ENCODE measurements around the gene ALG1.
"Not testable (repeated sequence)": the region's sequence is repeated elsewhere in the genome, so short reads cannot be mapped to it uniquely, and the experiment has no call there.

DNA sequence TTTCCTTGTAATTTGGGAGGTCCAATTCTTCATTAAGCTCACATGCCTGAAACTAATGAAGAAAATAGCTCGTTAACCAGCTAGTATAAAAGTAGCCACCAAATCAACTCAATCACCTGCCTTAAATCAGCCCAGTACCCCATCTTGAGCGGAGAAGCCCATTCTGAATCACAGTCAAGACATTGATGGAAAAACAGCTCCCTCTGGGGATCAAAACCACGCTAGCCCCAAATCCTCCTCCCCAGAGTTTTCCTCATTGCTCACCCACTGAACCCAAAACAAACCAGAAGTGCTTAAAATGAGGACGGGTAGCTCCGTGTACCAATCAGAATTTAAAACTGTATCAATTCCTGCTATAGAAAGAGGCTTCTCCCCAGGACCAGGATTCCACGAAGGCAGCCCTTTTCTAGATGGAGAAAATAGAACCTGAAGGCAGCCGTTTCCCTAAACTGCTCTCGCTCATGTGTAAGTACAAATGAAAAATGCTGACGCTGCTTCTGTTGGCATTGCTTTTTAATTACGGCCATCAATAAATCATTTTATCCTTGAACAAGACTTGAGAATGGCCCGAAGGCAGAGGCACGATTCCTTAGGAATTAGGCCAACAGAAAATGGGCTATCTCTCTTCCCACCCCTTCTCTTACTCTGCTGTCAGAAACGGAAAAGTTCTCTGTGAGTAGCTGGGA, 61.4 kb downstream of the ALG1 start:
- TF ChIP-seq CTCF (conservative IDR thresholded peaks at IDR 0.05); ZFX (IDR thresholded peaks at IDR 0.05): not testable (repeated sequence)
